HUES64 (cell line): ENCODE results near the gene ASCL5.

ENCODE experiments used
- H3K27ac ChIP-seq: 2 replicates; pipeline ENCODE4 v1.7.0; 2013; ENCODE audit warnings: low read depth, low read length, inconsistent platforms
- H3K27me3 ChIP-seq: 2 replicates; pipeline ENCODE4 v1.6.1; 2013; ENCODE audit warnings: mild to moderate bottlenecking, low read length; ENCODE audit not compliant: insufficient read depth
- H3K36me3 ChIP-seq: 2 replicates; pipeline ENCODE4 v1.6.1; 2013; ENCODE audit warnings: mild to moderate bottlenecking, low read length; ENCODE audit not compliant: insufficient read depth
- H3K4me1 ChIP-seq: 2 replicates; pipeline ENCODE4 v1.6.1; 2013; ENCODE audit warnings: mild to moderate bottlenecking, low read length, moderate library complexity; ENCODE audit not compliant: insufficient read depth
- H3K4me3 ChIP-seq: 2 replicates; pipeline ENCODE4 v1.5.1; 2013; ENCODE audit warnings: mild to moderate bottlenecking, low read length, moderate library complexity
- H3K9ac ChIP-seq: 2 replicates; pipeline ENCODE4 v1.6.1; 2013; ENCODE audit warnings: mild to moderate bottlenecking, low read depth, low read length
- H3K9me3 ChIP-seq: 2 replicates; pipeline ENCODE4 v1.6.1; 2013; ENCODE audit warnings: low read depth, low read length; ENCODE audit not compliant: insufficient read depth
- WGBS: fragments of 150-250, 120-280 bp; methylation state at CpG from one replicate; pipeline ENCODE4 v1.1.7; 2013; ENCODE audit warnings: missing lambda C conversion rate; 5-methylcytosine and 5-hydroxymethylcytosine counted together

Gene ASCL5

GRCh38 chr1:201077116-201077515 lies 49.9 kb downstream of the ASCL5 start:
- Histone ChIP-seq H3K27ac (no peak overlapping the region), H3K4me3 (no peak overlapping the region), H3K4me1 (no peaks in the 10 kb centered on the region), H3K36me3 (no peaks in the 10 kb centered on the region), H3K9ac (no peak overlapping the region), H3K27me3 (no peaks in the 10 kb centered on the region), H3K9me3 (no peaks in the 10 kb centered on the region)
- WGBS: 88% methylated on average over 7 of the region's 7 CpGs

- Histone ChIP-seq H3K4me1 (no peaks in the 10 kb centered on the region), H3K36me3 (no peaks in the 10 kb centered on the region), H3K27ac (no peak overlapping the region), H3K4me3 (no peak overlapping the region), H3K9ac (no peak overlapping the region), H3K9me3 (no peaks in the 10 kb centered on the region), H3K27me3 (no peaks in the 10 kb centered on the region)
- 84% methylated on average over 7 of the region's 7 CpGs for WGBS
Measured at GRCh38 chr1:201076092-201076491, 50.9 kb downstream of the ASCL5 start.

GRCh38 chr1:201074018-201074417 lies 53.0 kb downstream of the ASCL5 start:
- H3K9me3 ChIP-seq: no peaks in the 10 kb centered on the region
- WGBS: 83% methylated on average over 5 of the region's 5 CpGs
- no peaks in the 10 kb centered on the region for H3K4me1 ChIP-seq
- H3K9ac ChIP-seq: no peak overlapping the region
- no peak overlapping the region for H3K27ac ChIP-seq
- H3K27me3 ChIP-seq: no peaks in the 10 kb centered on the region
- no peaks in the 10 kb centered on the region for H3K36me3 ChIP-seq
- H3K4me3 ChIP-seq: no peak overlapping the region

DNA sequence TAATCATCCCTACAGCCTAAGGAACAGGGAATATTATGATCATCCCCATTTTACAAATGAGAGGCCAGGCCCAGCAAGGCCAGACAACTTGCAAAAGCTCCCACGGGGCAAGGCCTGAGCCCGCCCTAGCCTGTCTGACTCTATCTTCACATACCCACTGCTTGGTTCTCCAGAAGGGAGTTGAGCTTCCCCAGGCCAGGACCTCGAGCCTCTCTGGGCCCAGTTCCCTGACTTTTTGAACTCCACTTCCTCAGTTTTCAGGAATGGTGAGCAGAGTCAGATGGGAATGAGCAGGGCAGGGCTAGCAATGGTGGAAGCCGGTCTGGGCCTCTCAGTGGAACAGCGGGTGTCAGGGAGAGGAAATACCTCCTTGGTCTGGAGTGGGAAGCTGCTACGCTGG lies 54.1 kb downstream of the ASCL5 start:
- Histone ChIP-seq H3K27me3 (no peaks in the 10 kb centered on the region), H3K36me3 (no peaks in the 10 kb centered on the region), H3K4me3 (no peak overlapping the region), H3K27ac (no peak overlapping the region), H3K9me3 (no peaks in the 10 kb centered on the region), H3K4me1 (no peaks in the 10 kb centered on the region), H3K9ac (no peak overlapping the region)
- WGBS: 93% methylated on average over 6 of the region's 6 CpGs

- Histone ChIP-seq H3K27me3 (no peaks in the 10 kb centered on the region), H3K9me3 (no peaks in the 10 kb centered on the region), H3K36me3 (no peaks in the 10 kb centered on the region), H3K27ac (no peak overlapping the region), H3K4me3 (no peak overlapping the region), H3K4me1 (no peaks in the 10 kb centered on the region), H3K9ac (no peak overlapping the region)
- WGBS: 76% methylated on average over 5 of the region's 5 CpGs
Measured at GRCh38 chr1:201072149-201072548, 54.8 kb downstream of the ASCL5 start.

DNA sequence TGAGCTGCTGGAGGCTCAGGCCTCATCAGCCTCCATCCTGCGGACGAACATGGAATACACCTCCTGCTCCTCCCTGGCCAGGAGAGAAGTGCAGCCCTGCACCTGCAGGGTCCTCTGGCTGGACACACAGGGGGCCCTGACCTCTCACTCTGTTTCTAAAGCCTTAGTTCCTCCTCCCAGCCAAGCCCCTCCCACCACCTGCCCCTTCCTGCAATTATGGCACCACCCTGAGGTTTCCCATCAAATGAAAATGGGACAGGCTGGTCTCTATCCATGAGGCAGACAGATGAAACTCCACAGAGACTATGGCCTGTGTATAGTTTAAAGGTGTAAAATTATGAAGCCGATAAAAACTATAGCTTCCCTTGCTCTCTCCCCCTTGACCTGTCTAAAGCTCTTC lies 57.3 kb downstream of the ASCL5 start:
- 97% methylated on average over 3 of the region's 3 CpGs for WGBS
- no peaks in the 10 kb centered on the region for H3K36me3 ChIP-seq
- no peaks in the 10 kb centered on the region for H3K4me1 ChIP-seq
- no peaks in the 10 kb centered on the region for H3K27me3 ChIP-seq
- H3K9ac ChIP-seq: no peak overlapping the region
- no peaks in the 10 kb centered on the region for H3K9me3 ChIP-seq
- no peak overlapping the region for H3K27ac ChIP-seq
- H3K4me3 ChIP-seq: no peak overlapping the region

GRCh38 chr1:201068976-201069375 lies 58.0 kb downstream of the ASCL5 start:
- Histone ChIP-seq H3K36me3 (no peaks in the 10 kb centered on the region), H3K9me3 (no peaks in the 10 kb centered on the region), H3K9ac (no peak overlapping the region), H3K27me3 (no peaks in the 10 kb centered on the region), H3K4me3 (no peak overlapping the region), H3K27ac (no peak overlapping the region), H3K4me1 (no peaks in the 10 kb centered on the region)
- 71% methylated on average over 4 of the region's 4 CpGs for WGBS

- no peaks in the 10 kb centered on the region for H3K9me3 ChIP-seq
- H3K9ac ChIP-seq: no peak overlapping the region
- 88% methylated on average over 4 of the region's 4 CpGs for WGBS
- peaks cover 5% of the 10 kb centered on the region; the same call in 1 of the 2 replicates for H3K4me1 ChIP-seq
- no peaks in the 10 kb centered on the region for H3K36me3 ChIP-seq
- no peak overlapping the region for H3K4me3 ChIP-seq
- H3K27ac ChIP-seq: no peak overlapping the region
- H3K27me3 ChIP-seq: no peaks in the 10 kb centered on the region
Measured at GRCh38 chr1:201066986-201067385, 60.0 kb downstream of the ASCL5 start.

DNA sequence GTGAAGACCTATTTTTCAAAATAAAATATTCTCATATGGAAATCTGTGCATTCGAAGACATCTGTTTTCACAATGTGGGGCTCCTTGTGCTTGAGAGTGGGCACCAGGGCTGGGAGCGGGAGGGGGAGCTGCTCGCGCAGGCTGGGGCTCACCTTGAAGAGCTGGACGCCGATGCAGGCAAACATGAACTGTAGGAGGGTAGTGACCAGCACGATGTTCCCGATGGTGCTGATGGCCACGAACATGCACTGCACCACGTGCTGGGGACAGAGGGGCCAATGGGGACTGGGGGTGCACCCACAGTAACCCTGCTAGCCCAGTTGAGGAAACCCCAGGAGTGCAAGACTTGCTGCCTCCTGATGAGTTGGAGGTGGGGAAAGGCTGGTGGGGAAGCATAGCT lies 61.3 kb downstream of the ASCL5 start:
- WGBS: 94% methylated on average over 10 of the region's 10 CpGs
- H3K9me3 ChIP-seq: no peaks in the 10 kb centered on the region
- H3K4me3 ChIP-seq: no peak overlapping the region
- no peak overlapping the region for H3K27ac ChIP-seq
- no peaks in the 10 kb centered on the region for H3K27me3 ChIP-seq
- no peaks in the 10 kb centered on the region for H3K36me3 ChIP-seq
- H3K9ac ChIP-seq: no peak overlapping the region
- H3K4me1 ChIP-seq: peaks cover 5% of the 10 kb centered on the region; the same call in 1 of the 2 replicates

DNA sequence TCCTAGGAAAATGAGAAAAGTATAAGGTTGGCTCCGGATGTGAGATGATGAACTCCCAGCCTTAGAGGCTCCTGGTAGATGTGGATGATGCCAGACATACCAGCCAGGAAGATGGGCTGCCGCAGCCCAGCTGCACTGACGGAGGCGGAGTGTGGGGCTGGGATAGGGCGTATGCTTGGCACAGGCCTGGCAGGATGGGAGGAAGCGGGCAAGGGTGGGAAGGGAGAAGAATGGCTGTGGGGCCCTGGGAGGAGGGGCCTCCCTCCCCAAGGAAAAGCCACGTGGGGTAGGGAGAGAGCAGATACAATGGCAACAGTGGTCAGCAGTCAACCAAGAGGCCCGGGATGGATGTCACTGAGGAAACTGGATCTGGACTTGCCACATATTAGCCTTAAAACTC lies 62.2 kb downstream of the ASCL5 start:
- H3K9me3 ChIP-seq: no peaks in the 10 kb centered on the region
- H3K9ac ChIP-seq: no peak overlapping the region
- no peaks in the 10 kb centered on the region for H3K36me3 ChIP-seq
- no peak overlapping the region for H3K4me3 ChIP-seq
- peaks cover 8% of the 10 kb centered on the region; the same call in 1 of the 2 replicates for H3K4me1 ChIP-seq
- no peak overlapping the region for H3K27ac ChIP-seq
- 88% methylated on average over 8 of the region's 8 CpGs for WGBS
- H3K27me3 ChIP-seq: no peaks in the 10 kb centered on the region
